Adrenal gland (tissue), 5 donors: Measurements from ENCODE around the gene DHRS4.
"Not testable (repeated sequence)": the region's sequence is repeated elsewhere in the genome, so short reads cannot be mapped to it uniquely, and the experiment has no call there.

Experiments
- CTCF ChIP-seq, 6 experiments: fragments of 450-650 bp in 4 of 6; fragments of 200-600 bp in 2 of 6; sonication (generic) in 1 of 6; IDR thresholded peaks; 1 replicate in 5 of 6; 2 replicates in 1 of 6; pipeline versions ENCODE4 v1.5.1 to v1.8.0; 2016 to 2021; ENCODE audit warnings: antibody characterized with exemption in 6 of 6, mild to moderate bottlenecking in 2 of 6, moderate library complexity in 1 of 6
- POLR2A ChIP-seq, 2 donors: fragments of 450-650 bp; IDR thresholded peaks; one replicate each; pipeline ENCODE4 v1.6.1; 2017; ENCODE audit warnings: antibody characterized with exemption in 2 of 2, mild to moderate bottlenecking in 2 of 2, moderate library complexity in 1 of 2
- donor health status: DM: no; HTN: no; CAD: no.

GRCh38 chr14:23954965-23955364 lies 1.4 kb downstream of the DHRS4 start:
- TF ChIP-seq CTCF, POLR2A (IDR thresholded peaks at IDR 0.05): not testable (repeated sequence)
